AG08396 (cell line): ENCODE data around the gene MCF2L.

Experiments used
- DNase-seq: peaks from one replicate; pipeline ENCODE4 v3.0.0; 2012; ENCODE audit warnings: low spot score, mixed read lengths

The MCF2L gene

DNA sequence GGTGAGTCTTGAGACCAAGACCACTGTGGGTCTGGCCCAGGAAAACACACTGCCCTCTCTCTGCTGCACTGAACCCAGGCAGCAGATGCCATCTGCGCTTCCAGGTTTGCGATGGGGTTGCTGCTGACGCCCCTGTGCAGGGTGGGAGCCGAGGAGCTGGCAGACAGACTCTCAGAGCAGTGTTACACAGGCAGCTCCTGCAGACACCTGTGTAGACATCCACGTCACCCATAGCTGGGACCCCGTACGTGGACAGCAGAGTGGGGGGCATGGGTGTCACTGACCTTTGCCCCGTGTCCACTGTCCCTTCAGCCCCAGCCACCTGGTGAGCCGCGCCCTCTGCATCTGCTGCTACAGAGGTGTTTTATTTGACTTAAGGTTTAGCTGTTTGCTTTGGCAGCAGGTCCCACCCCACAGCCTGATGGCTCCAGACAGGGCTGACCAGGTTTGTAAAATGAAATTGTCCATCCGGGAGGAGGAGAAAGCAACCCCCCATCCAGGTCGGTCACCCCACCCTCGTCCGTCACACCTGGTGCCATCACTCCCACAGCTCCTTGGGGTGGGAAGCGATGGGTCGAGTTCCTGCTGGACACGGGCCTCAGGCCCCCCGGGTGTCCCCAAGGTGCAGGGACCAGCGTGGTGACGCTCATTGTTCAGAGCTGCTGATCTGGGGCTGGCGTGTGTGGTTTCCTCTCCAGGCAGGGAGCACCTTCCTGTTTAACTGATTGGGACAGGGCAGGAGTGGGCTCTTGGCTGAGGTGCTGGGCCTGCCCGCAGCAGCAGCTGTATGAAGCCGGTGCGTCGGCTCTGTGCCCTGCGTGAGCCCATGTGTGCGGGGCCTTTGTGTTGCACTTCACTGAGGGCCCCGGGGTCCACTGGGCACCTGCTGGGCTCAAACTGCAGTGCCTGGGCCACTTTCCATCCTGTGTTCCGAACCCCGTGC, 28.4 kb downstream of the MCF2L start:
- DNase-seq, result no peak

DNA sequence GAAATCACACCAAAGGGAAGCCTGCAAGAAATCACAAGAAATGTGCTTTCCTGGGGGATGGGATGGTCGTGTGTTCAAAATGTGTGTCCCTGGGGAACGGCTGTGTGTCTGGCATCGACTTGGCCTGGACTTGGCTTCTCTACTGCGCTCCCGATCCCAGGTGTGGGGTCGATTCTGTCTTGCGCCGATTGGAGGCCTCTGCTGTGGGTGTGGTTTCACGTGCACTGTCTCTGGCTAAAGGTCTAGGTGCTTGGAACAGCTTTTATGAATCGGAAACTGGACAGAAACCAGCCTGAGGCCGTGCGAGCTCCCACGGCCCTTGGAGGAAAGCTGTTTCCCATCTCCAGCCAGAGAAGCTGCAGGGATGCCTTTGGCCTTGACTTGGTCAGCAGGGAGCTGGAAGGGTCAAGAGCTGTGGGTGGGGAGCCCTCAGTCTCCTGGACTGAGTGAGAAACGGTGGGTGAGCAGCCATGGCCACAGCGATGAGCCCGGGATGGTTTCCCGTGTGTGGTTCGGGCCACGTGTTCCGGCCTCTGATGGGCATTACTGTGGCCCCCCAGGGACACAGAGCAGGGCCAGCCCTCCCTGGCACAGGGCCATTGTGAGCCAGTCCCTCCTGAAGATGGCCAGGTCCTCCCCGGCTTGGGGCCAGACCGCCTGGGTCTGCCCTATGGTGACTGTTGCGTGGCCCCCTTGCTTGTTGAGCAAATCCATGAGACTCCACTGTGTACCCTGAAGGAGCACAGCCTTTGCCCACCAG, 29.7 kb downstream of the MCF2L start:
- no peak for DNase-seq

DNA sequence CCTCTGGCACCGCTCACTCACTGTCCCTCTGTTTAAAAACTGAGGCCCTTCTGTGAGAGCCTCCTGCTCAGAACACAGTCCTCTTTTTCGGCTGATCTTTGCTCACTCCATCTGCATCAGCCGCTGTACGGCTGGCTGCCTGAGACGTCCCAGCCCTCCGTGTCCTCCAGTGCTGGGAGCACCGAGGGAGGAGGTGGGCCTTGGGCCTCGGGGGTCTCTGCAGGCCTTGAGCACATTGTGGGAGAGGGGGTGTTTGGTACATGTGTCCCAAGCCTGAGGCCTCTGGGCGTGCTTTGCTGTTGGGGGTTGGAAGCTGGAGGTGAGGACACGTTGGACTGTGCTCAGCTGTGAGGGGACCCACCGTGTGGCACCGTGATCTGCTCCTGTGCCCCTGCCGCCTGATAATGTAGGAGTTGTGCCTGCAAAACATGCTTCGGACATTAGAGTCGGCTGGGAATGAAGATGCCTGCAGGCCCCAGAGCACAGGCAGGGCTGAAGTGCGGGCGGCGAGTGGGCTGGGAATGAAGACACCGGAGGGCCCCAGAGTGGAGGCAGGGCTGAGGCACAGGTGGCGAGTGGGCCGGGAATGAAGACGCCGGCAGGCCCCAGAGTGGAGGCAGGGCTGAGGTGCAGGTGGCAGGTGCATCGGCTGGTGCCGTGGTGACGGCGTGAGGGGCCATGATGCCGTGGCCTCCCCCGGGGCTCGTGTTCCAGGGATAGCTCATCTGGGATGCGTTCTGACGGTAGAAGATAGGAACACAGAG, 30.6 kb downstream of the MCF2L start:
- DNase-seq, result no peak

DNA sequence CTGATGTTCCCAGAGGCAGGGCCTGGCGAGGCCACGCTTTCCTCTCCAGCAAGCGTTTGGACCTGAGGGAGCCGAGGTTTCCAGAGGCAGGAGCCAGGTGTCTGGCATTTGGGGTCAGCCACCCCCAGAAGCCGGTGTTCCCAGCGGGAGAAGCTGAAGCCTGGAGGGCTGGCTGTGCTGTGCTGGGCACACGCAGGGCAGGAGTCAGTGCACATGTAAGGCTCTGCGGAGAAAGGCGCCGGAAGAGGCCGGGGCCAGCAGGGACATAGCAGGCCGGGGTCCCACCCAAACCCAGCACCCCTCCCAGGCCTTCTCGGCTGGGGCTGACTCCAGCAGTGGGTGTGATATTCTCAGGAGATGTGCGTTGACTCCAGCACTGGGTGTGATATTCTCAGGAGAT, 31.6 kb downstream of the MCF2L start:
- no peak for DNase-seq

DNA sequence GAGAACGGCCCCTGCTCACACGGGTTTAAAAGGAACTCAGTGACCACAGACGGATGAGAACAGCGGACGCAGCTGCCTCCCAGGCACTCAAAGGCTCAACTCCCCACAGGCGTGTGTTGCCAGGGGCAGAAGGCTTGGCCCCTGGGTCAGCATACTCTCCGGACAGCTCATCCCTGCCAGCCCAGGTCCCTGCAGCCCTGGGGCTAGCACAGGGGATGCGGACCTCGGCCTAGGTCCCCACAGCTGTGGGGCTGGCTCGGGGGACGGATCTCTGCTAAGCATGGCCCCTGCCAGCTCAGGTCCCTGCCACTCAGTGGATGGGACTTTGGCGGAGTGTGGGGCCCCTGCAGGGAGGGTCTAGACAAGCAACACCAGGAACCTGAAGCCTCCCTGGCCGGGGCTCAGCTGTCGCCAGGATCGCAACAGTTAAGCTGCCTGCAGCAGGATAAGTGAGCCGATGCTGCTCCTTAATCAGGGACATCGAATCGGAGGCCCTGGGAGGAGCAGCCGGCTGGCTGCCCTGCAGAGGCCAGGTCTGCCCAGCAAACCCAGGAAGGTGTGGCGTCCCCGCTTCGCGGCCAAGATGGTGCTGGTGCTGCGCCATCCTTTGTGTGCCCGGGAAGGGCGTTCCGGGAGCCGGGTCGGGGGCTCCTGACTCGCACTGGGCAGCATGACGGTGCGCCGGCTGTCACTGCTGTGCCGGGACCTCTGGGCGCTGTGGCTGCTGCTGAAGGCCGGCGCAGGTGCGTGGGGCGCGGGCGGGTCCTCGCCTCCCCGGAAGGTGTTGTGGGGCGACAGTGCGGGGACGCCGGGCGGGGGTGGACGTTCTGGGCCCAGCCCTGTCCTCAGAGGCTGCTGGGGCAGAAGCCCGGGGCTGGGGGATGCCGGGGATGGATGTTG, 32.5 kb downstream of the MCF2L start:
- peak; percentile 45 for DNase-seq

DNA sequence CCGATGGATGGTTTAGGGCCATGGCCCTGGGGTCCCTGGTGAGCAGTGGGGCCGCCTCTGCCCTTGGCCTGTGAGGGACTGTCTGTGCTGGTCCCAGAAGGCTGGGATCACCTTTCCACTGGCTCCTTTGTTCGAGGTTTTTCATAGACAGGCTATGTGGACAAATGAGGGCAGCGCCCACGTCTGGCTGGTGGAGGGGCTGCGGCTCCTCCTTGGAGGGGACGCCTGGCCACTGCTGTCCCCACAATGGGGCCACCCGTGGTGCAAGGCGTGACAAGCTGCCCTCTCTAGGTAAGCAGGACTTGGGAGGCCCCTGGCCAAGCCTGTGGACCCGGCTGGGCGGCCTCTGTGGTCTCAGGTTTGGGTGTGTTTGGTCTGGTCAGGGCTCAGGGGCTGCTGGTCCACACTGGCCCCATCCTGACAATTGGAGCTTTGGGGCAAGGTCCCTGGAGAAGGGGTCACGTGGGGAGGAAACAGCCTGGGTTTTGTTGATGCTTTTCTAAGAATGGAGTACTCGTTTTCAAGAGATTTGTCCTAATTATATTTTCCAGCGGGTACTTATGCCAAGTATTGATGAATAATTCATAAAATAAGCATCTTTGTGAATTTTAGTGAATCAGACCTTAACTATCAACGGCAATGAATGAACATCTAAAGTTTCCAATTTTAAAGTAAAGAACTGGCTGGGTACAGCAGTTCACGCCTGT, 33.3 kb downstream of the MCF2L start:
- no peak for DNase-seq

DNA sequence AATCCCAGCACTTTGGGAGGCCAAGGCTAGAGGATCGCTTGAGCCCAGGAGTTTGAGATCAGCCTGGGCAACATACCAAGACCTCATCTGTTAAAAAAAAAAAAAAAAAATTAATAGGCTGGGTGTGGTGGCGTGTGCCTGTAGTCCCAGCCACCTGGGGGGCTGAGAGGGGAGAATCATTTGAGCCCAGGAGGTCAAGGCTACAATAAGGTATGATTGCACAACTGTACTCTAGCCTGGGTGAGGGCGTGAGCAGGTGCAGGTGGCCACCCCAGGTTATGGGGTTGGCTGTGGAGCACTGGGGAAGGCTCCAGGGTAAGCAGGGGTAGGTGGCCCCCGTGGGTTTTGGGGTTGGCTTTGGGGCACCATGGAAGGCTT, 33.9 kb downstream of the MCF2L start:
- DNase-seq, result no peak

DNA sequence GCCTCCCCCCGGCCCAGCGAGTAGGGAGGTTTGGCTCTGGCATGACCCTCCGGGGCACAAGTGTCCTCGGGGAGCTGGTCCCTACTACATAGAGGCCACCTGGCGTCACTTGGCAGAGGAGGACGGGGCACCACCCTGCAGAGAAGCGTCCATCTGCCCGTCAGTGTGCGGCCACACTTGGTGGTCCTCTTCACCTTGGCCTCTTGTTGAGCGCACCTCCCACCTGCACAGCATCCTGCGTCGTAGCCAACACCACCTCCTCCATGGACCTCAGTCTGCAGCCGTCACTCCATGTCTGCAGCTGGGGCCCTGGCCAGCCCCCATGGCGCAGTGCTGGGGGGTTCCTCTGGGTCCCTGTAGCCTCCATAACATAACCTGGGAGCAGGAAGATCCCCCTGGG, 35.1 kb downstream of the MCF2L start:
- DNase-seq, result no peak

DNA sequence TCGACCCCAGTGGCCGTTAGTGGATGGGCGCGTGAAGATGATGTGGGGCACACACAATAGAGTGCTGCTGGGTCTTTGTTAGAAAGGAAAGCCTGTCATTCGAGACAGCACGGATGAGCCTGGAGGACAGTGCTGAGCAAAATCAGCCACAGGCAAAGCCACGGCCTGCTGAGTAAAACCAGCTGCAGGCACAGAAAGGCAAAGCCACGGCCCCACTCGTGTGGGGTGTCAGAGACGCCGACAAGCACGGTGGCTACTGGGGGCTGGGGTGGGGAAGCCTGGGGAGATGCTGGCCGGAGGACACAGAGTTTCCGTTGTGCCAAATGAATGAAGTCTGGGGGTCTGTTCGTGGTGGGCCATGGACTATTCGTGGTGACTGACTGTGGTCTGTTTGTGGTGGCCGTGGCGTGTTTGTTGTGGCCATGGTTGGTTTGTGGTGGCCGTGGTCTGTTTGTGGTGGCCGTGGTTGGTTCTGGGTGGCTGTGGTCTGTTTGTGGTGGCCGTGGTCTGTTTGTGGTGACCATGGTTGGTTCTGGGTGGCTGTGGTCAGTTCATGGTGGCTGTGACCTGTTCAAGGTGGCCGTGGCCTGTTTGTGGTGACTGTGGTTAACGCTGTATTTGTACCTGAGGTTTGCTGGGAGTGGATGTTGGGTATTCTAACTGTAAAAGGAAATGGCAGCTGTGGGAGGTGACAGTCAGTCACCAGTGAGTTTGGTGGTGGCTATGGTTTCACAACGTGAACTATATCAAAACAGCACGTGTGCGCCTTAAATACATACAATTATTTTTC, 36.3 kb downstream of the MCF2L start:
- DNase-seq, result no peak

DNA sequence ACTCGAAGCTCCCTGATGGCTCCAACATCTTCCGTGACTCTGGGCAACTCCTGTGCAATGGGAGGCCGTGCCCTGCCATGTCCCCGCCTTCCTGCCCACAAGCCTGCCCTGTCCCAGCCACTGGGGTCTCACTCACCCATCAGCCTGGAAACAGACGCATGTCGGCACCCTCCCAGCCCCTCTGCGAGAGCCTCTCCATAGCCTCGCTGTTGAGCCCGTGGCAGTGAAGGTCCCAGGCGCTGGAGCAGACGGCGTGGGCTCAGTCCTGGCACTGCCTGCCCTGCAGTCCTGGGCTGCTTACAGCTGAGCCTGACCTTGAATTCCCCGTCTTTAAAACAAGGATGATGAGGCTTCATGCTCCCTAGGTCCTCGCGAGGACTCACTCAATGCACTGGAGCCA, 37.0 kb downstream of the MCF2L start:
- no peak for DNase-seq

DNA sequence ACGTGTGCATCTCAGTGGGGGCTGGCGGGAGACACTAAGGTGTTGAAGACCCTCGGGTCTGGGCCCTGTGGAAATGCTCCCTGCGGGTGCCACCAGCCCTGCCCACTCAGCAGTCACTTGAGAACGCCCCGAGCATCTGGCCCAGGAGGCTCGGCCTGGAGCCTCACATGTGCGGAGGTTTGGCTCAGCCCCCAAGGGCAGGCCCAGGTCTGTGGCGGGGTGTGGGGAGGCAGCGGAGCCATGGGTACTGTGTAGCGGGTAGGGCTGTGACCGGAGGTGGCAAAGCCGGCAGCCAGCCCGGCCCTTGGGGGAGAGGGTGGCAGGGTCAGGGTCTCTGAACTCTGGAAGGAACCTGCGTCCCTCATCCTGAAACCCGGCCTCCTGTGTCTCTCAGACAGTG, 37.6 kb downstream of the MCF2L start:
- DNase-seq, result no peak

DNA sequence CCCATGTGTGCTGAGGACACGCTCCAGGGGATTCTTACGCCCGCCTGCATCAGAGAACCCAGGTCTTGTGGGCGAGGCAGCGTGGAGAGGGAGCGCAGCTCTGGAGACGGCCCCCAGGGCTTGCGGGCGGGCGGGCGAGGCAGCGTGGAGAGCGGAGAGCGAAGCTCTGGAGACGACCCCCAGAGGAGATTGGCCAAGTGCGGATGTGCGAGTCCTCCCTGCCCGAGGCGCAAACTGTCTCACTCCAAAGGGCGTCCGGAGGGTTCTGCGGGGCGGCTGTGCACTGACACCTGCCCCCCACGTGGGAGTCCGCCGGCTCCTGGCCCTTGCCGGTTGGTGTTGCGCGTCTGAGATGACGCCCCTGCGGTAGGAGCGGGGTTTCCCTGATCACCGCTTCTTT, 39.8 kb downstream of the MCF2L start:
- no peak for DNase-seq

DNA sequence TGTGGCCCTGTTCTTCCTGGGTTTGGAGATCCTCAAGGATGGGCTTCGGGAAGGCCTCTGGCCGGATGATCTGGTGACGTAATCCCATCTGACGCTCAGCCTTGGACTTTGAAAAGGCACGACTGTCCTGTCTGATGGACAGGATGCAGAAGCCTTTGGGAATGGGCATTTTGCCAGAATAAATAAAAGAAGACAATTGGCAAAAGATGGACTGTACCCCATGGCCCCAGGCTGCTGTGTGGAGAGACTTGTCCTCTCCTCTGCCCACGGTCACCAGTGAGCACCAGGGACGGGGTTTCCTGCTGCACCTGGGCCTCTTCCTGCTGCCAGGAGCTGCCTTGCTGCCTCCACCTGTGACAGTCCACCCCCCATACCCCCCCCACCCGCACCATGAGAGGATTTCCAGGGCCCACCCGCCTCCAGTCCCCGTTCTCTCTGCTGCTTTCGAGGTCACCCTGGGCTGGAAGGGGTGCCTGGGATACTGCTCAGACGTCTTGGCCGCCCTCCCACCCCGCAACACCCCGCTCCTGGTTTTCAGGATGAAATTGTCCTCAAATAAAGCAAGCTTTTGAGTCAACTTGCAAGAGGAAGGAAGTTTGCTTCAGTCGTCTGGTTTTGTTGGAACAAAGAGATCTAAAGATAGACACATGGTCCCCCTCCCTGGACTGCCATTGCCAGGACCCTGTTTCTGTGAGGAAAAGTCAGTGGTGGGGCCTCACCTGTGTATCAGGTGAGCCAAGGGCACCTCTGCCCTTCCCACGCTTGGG, 40.9 kb downstream of the MCF2L start:
- DNase-seq, result peak; percentile 36

DNA sequence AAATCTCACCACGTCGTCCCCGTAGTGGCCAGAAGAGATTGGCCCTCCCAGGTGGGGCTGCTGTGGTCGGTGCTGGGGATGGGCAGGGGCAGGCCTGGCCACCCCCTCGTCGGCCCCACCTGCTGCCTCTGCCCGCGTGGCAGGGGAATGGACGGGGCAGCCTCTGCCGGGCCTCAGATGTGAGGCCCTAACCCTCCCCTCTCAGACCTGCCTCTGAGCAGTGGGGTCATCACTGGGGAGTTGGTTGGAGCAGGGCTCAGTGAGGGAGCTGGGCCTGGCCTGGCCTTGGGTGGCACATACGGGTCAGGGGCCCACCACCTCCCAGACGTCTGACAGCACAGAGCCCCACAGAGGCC, 41.5 kb downstream of the MCF2L start:
- DNase-seq, result no peak

DNA sequence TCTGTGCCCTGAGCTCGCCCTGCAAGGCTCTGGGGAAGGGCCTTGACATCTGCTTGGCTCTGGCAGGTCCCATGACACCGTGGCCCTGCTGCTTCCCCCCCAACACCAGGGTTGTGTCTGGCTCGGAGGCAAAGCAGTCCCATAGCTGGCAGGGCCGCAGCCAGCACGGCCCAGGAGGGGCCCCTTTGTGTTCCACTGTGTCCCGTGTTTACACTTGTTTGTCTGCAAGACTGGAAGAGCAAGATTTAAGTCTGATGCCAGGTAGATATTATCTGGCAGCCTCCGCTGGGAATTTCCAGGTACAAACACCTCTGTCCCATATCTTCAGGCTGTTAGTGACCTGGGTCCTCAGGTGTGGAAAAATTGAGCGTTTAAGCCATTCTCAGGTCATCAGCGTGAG, 44.3 kb downstream of the MCF2L start:
- no peak for DNase-seq

DNA sequence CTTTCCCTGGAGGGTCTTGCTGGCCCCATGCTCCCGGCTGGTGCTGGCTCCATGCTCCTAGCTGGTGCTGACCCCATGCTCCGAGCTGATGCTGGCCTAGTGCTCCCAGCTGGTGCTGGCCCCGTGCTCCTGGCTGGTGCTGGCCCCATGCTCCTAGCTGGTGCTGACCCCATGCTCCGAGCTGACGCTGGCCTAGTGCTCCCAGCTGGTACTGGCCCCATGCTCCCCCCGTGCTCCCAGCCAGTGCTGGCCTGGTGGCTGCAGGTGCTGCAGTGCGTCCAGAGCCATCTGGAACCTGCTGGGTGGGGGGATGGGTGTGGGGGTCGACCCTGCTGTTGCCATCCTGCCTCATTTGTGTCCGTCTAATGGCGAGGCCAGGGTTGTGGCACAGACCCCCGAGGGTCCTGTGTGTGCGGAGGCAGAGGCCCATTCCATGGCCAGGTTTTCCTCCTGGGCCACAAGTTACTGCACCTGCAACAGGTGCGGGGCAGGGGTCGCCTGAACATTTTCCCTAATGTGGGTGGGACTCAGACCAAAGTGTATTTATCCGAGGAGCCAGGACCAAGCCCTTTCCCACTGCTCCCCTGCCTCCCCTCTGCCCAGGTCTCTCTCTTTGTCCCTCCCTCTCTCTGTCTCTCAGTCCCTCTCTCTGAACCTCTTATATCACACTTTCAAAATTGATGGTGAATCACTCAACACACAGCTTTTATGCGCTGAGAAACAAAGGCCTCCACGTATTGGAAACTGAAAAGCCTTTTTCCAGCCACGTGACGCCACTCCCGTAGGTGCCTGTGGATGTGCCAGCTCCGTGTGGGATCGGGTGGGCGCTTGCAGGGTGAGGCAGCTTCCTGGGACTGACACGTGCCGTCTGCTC, 45.1 kb downstream of the MCF2L start:
- DNase-seq, result no peak

DNA sequence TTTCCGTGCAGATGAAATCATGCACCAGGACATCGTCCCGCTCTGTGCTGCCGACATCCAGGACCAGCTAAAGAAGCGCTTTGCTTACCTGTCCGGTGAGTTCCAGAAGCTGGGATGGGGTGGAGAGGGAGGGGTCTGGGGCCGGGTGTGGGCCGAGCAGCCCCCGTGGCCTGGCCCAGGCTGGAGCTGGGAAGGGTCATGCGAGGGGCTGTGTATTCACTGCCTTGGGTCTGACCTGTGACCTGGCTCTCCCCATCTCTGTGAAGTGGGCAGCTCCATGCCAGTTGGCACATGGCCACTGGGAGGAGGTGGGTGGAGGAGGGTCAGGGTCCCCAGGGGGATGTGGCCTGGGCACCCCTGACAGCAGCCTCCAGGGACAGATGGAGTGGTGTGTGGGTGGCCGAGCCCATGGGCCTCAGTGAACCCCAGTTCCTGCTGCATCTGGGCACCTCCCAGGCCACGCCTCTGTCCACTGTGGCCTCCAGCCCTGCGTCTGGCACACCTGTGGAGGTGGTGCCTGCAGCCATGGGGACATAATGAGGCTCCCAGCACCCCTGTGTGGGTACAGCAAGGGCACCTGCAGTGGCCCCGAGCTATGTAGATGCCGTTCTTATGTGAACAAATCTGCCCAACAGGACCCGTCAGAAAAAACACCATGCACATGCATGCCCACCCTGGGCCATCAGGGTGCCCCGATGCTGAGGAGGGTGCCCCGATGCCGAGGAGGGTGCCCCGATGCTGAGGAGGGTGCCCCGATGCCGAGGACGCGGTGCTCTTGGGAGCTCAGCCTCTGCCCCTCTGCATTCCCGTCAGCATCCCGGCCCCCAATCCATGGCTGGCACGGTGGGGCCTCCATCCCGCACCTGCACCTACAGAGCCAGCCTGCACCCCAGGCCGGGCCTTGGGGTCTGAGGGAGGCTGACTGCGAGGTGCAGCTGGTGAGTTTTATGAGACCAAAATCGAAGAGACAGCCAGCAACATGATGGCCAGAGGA, 46.0 kb downstream of the MCF2L start:
- DNase-seq, result no peak
